Panc1 (cell line): ENCODE measurements around the gene DFFB. TPM values are rescaled to one million over a fixed set of nuclear protein-coding genes. Genes with fewer than 3 reads are reported as not detected.

Experiments used
- ATAC-seq: fragments of 200-7000 bp; cut with Tn5 transposase; 2 replicates; pipeline ENCODE4 v1.9.1; 2020; ENCODE audit warnings: mild to moderate bottlenecking, moderate library complexity
- BruUV-seq: library from RNA; stranded (reverse); fragments of 400-500 nt; replicated peaks from 2 replicates; lab custom pipeline; 2021; lab: Mats Ljungman, UMichigan
- CTCF ChIA-PET: fragments of 300-600 bp; sonication (Branson Sonifier 250); formaldehyde crosslinking; loops from one replicate; lab custom pipeline; 2022; ENCODE audit warnings: antibody characterized with exemption; lab: Charles Lee
- POLR2A ChIA-PET: fragments of 300-600 bp; sonication (Branson Sonifier 250); formaldehyde crosslinking; loops from one replicate; lab custom pipeline; 2022; ENCODE audit warnings: antibody characterized with exemption; lab: Charles Lee
- DNase-seq: peaks from one replicate; pipeline ENCODE4 v3.0.0-alpha.2; 2010; ENCODE audit warnings: low read depth, low spot score
- H3K27ac ChIP-seq: 2 replicates; pipeline ENCODE4 v1.5.1; 2011; ENCODE audit warnings: mild to moderate bottlenecking, low read length, inconsistent platforms
- H3K27me3 ChIP-seq: fragments of 200-500 bp; sonication (Bioruptor generic); 2 replicates; pipeline ENCODE4 v1.6.0; 2014; ENCODE audit warnings: low read length, inconsistent platforms; ENCODE audit not compliant: control insufficient read depth, insufficient read depth
- H3K36me3 ChIP-seq: fragments of 200-500 bp; sonication (Bioruptor generic); 2 replicates; pipeline ENCODE4 v1.5.1; 2014; ENCODE audit warnings: inconsistent platforms, mild to moderate bottlenecking, low read length, moderate library complexity; ENCODE audit not compliant: control insufficient read depth, insufficient read depth
- H3K4me1 ChIP-seq: 2 replicates; pipeline ENCODE4 v1.5.1; 2011; ENCODE audit warnings: inconsistent platforms, mild to moderate bottlenecking, low read length, moderate library complexity; ENCODE audit not compliant: control insufficient read depth, insufficient read depth
- H3K4me3 ChIP-seq, 2 experiments: 2 replicates each; pipeline ENCODE4 v1.5.1; 2011 to 2012; ENCODE audit warnings: low read depth in 2 of 2, low read length in 2 of 2, mild to moderate bottlenecking in 2 of 2, inconsistent platforms in 1 of 2, moderate library complexity in 1 of 2
- H3K9me3 ChIP-seq: fragments of 200-500 bp; sonication (Bioruptor generic); 2 replicates; pipeline ENCODE4 v1.5.1; 2014; ENCODE audit warnings: low read depth, mild to moderate bottlenecking, inconsistent platforms, low read length, moderate library complexity; ENCODE audit not compliant: control insufficient read depth, insufficient read depth
- POLR2AphosphoS5 ChIP-seq: IDR thresholded peaks from 2 replicates; pipeline ENCODE4 v1.6.1; 2012; ENCODE audit warnings: mild to moderate bottlenecking, low read depth, low read length, moderate library complexity
- SIN3A ChIP-seq: IDR thresholded peaks from 2 replicates; pipeline ENCODE4 v1.6.1; 2012; ENCODE audit warnings: low read depth, mild to moderate bottlenecking, low read length, moderate library complexity, borderline replicate concordance; ENCODE audit not compliant: insufficient read depth
- TCF7L2 ChIP-seq: IDR thresholded peaks from 2 replicates; pipeline ENCODE4 v1.6.1; 2011; ENCODE audit warnings: mild to moderate bottlenecking, low read depth, low read length, inconsistent platforms
- in situ Hi-C: cut with HindIII; loops from 2 replicates; pipeline ENCODE4 v1.10.0; 2016; ENCODE audit warnings: low sequenced_read_pairs, low pct_unique_long_range_greater_than_20kb
- intact Hi-C: fragments of 100-400 bp; cut with micrococcal nuclease; formaldehyde crosslinking; loops from one replicate; pipeline ENCODE4 v1.10.0; 2022; ENCODE audit not compliant: unreplicated experiment
- total RNA-seq: library from RNA; stranded (reverse); gene quantifications from one replicate; pipeline ENCODE4 v1.2.1, GENCODE V29; 2021; ENCODE audit not compliant: unreplicated experiment
- TF ChIP-seq, protein P1 (sequence below): fragments of 450-650 bp; IDR thresholded peaks from 2 replicates; pipeline ENCODE4 v1.5.1; 2017; ENCODE audit warnings: mild to moderate bottlenecking
- TF ChIP-seq, protein P2 (sequence below), 2 experiments: IDR thresholded peaks; 2 replicates each; pipeline ENCODE4 v1.6.1; 2011 to 2012; ENCODE audit warnings: low read depth in 2 of 2, control low read depth in 1 of 2, low read length in 1 of 2, mild to moderate bottlenecking in 1 of 2, moderate library complexity in 1 of 2; ENCODE audit not compliant: insufficient read depth in 1 of 2

Gene DFFB
- total RNA-seq, 1 experiment from 2014 or later = 3.0 TPM

DNA sequence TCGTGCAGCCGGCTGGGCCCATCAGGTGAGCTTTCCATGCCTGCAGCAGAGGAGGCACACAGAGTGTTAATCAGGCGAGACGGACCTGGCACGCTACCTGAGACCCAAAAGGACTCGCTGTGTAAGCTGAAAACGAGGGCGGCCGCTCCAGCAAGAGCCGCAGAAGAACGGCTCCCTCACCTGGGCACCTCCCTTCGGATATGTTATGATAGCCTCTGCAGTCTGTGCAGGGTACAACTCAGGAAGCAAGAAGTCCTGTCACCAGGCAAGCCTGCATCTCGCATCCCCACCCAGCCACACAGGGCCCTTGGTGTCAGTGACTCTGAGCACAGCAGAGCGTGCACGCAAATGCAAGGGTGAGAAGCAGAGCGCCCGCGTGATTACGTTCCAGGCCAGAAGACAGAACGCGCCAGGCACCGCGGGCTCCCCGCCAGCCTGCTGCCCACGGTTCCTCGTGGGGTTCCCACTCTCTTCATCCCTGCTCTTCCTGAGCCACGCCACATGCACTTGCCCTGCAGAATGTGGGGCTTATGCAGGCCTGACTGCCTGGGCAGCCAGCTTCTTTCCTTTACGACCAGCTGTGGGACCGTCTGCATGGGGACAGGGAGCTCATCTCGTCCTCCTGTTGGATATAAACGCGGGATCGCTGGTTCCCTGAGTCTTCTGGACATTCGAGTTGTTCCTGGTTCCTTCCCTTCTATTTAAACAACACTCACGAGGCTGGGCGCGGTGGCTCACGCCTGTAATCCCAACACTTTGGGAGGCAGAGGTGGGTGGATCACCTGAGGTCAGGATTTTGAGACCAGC is 40.7 kb upstream of the DFFB start:
- H3K27me3 ChIP-seq = no peaks in the 10 kb centered on the region
- no peaks in the 10 kb centered on the region for H3K9me3 ChIP-seq
- CTCF ChIA-PET = no interaction called here
- intact Hi-C loops = no loop called here
- H3K4me1 ChIP-seq = 0 out of 2 replicates have a peak, but pooled peaks cover 2% of the 10 kb centered on the region
- ATAC-seq (no peak), DNase-seq (no peak)
- in situ Hi-C loops = no loop called here
- POLR2A ChIA-PET = interaction anchor here (0.5 kb wide), 1 partner anchor 51 kb away, joined by 3 read pairs; no protein-coding TSS in a partner anchor
- H3K4me3 ChIP-seq = no peak overlapping the region
- H3K36me3 ChIP-seq = no peaks in the 10 kb centered on the region
- H3K27ac ChIP-seq = no peak overlapping the region
- TF ChIP-seq SIN3A (no peak), POLR2AphosphoS5 (no peak), TCF7L2 (no peak)
- TF ChIP-seq, protein P1, sequence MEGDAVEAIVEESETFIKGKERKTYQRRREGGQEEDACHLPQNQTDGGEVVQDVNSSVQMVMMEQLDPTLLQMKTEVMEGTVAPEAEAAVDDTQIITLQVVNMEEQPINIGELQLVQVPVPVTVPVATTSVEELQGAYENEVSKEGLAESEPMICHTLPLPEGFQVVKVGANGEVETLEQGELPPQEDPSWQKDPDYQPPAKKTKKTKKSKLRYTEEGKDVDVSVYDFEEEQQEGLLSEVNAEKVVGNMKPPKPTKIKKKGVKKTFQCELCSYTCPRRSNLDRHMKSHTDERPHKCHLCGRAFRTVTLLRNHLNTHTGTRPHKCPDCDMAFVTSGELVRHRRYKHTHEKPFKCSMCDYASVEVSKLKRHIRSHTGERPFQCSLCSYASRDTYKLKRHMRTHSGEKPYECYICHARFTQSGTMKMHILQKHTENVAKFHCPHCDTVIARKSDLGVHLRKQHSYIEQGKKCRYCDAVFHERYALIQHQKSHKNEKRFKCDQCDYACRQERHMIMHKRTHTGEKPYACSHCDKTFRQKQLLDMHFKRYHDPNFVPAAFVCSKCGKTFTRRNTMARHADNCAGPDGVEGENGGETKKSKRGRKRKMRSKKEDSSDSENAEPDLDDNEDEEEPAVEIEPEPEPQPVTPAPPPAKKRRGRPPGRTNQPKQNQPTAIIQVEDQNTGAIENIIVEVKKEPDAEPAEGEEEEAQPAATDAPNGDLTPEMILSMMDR = no peak
- TF ChIP-seq, protein P2, sequence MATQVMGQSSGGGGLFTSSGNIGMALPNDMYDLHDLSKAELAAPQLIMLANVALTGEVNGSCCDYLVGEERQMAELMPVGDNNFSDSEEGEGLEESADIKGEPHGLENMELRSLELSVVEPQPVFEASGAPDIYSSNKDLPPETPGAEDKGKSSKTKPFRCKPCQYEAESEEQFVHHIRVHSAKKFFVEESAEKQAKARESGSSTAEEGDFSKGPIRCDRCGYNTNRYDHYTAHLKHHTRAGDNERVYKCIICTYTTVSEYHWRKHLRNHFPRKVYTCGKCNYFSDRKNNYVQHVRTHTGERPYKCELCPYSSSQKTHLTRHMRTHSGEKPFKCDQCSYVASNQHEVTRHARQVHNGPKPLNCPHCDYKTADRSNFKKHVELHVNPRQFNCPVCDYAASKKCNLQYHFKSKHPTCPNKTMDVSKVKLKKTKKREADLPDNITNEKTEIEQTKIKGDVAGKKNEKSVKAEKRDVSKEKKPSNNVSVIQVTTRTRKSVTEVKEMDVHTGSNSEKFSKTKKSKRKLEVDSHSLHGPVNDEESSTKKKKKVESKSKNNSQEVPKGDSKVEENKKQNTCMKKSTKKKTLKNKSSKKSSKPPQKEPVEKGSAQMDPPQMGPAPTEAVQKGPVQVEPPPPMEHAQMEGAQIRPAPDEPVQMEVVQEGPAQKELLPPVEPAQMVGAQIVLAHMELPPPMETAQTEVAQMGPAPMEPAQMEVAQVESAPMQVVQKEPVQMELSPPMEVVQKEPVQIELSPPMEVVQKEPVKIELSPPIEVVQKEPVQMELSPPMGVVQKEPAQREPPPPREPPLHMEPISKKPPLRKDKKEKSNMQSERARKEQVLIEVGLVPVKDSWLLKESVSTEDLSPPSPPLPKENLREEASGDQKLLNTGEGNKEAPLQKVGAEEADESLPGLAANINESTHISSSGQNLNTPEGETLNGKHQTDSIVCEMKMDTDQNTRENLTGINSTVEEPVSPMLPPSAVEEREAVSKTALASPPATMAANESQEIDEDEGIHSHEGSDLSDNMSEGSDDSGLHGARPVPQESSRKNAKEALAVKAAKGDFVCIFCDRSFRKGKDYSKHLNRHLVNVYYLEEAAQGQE (IDR thresholded peaks at IDR 0.05; ENCODE audit: insufficient read depth in 1 of 2, low read depth in 2 of 2, low read length in 1 of 2) = no peak
- no TSS peak for BruUV-seq

DNA sequence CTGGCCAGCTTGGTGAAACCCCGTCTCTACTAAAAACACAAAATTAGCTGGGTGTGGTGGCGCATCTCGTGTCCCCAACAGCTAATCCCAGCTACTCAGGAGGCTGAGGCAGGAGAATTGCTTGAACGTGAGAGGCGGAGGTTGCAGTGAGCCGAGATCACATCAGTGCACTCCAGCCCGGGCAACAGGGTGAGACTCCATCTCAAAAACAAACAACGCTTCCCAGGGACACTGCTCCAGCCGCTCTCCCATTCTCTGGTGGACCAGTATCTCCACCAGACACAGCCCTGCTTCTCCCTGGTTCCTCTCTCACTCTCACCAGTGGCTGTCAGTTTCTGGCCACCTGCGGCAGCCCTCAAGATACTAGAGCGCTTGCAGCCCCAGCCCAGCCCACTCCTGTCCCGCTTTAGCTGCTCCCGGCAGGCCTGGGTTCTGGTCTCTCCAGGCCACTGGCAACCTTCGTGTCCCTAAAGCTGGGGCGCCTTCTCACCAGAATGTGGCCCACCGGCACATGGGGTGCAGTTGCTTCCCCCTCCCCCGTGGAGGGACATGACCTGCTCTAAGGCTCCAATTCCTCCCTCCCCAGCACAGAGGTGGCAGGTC is 40.0 kb upstream of the DFFB start:
- POLR2A ChIA-PET = no interaction called here
- 0 out of 2 replicates have a peak, but pooled peaks have one; percentile 7 for ATAC-seq
- Histone ChIP-seq H3K4me1 (no peaks in the 10 kb centered on the region), H3K27me3 (no peaks in the 10 kb centered on the region), H3K4me3 (no peak overlapping the region), H3K36me3 (no peaks in the 10 kb centered on the region), H3K9me3 (no peaks in the 10 kb centered on the region), H3K27ac (no peak overlapping the region)
- intact Hi-C loops = no loop called here
- TF ChIP-seq POLR2AphosphoS5 (no peak), SIN3A (no peak), TCF7L2 (no peak)
- TF ChIP-seq, protein P2 (IDR thresholded peaks at IDR 0.05; ENCODE audit: insufficient read depth in 1 of 2, low read depth in 2 of 2, low read length in 1 of 2) = no peak
- TF ChIP-seq, protein P1 = no peak
- in situ Hi-C loops = no loop called here
- BruUV-seq = no TSS peak
- no peak for DNase-seq
- CTCF ChIA-PET = no interaction called here
